Spleen (tissue), 7 donors: ENCODE measurements around the gene CA10.

Experiments used
- CTCF ChIP-seq, 11 experiments: fragments of 200-600 bp in 7 of 11; fragments of 450-650 bp in 4 of 11; sonication (generic) in 4 of 11; IDR thresholded peaks in 8 of 11; conservative IDR thresholded peaks in 3 of 11; 1 replicate in 7 of 11; 2 replicates in 4 of 11; pipeline versions ENCODE4 v1.4.0 to v1.8.0; 2016 to 2021; ENCODE audit warnings: antibody characterized with exemption in 11 of 11, inconsistent platforms in 4 of 11, mild to moderate bottlenecking in 1 of 11
- POLR2A ChIP-seq, 3 donors: fragments of 450-650 bp; IDR thresholded peaks; one replicate each; pipeline ENCODE4 v1.5.1; 2017; ENCODE audit warnings: antibody characterized with exemption in 3 of 3, mild to moderate bottlenecking in 1 of 3
- donor health status: DM: no; HTN: no; CAD: no; lungs with moderate emphysema.
- donor health status: DM: no; HTN: no; CAD: no.
- donor health status: DM: no; HTN: no; CAD: no.

- no peak for TF ChIP-seq CTCF (IDR thresholded peaks at IDR 0.05 in 8 of 11, conservative IDR thresholded peaks at IDR 0.05 in 3 of 11)
- TF ChIP-seq POLR2A (IDR thresholded peaks at IDR 0.05) = no peak
Observed at GRCh38 chr17:52025236-52025635, 133.3 kb downstream of the CA10 start.
